Smooth muscle cell (in vitro differentiated cells): ENCODE results near the gene TXNDC11. TPM values are rescaled to one million over a fixed set of nuclear protein-coding genes. Genes with fewer than 3 reads are reported as not detected.

Source experiments
- DNase-seq: peaks from one replicate; lab custom pipeline; 2025; ENCODE audit not compliant: unreplicated experiment; lab: John Stamatoyannopoulos, UW
- H2AFZ ChIP-seq: fragments of 200-600 bp; sonication (generic); 2 replicates; pipeline ENCODE4 v1.6.0; 2016; ENCODE audit warnings: antibody characterized with exemption, low read depth, mild to moderate bottlenecking
- H3F3A ChIP-seq: fragments of 200-600 bp; sonication (generic); 2 replicates; pipeline ENCODE4 v1.6.0; 2017; ENCODE audit warnings: antibody characterized with exemption, low read depth
- H3K27ac ChIP-seq: fragments of 200-600 bp; sonication (generic); 2 replicates; pipeline ENCODE4 v1.5.1; 2016; ENCODE audit warnings: low read depth, mild to moderate bottlenecking
- H3K27me3 ChIP-seq: fragments of 200-600 bp; sonication (generic); 2 replicates; pipeline ENCODE4 v1.6.1; 2016; ENCODE audit warnings: low read depth, mild to moderate bottlenecking
- H3K36me3 ChIP-seq: fragments of 200-600 bp; sonication (generic); 2 replicates; pipeline ENCODE4 v1.5.1; 2016; ENCODE audit warnings: low read depth
- H3K4me1 ChIP-seq: fragments of 200-600 bp; sonication (generic); 2 replicates; pipeline ENCODE4 v1.5.1; 2016; ENCODE audit warnings: low read depth
- H3K4me2 ChIP-seq: fragments of 200-600 bp; sonication (generic); 2 replicates; pipeline ENCODE4 v1.6.0; 2016; ENCODE audit warnings: mild to moderate bottlenecking
- H3K4me3 ChIP-seq: fragments of 200-600 bp; sonication (generic); 2 replicates; pipeline ENCODE4 v1.5.1; 2016; ENCODE audit warnings: mild to moderate bottlenecking
- H3K79me2 ChIP-seq: fragments of 200-600 bp; sonication (generic); 2 replicates; pipeline ENCODE4 v1.6.0; 2016; ENCODE audit warnings: low read depth, mild to moderate bottlenecking
- H3K9ac ChIP-seq: fragments of 200-600 bp; sonication (generic); 2 replicates; pipeline ENCODE4 v1.6.0; 2016; ENCODE audit warnings: low read depth
- H3K9me3 ChIP-seq: fragments of 200-600 bp; sonication (generic); replicated peaks from 2 replicates; pipeline ENCODE4 v1.5.1; 2016; ENCODE audit warnings: low read depth
- H4K20me1 ChIP-seq: fragments of 200-600 bp; sonication (generic); 2 replicates; pipeline ENCODE4 v1.6.0; 2016; ENCODE audit warnings: low read depth
- CTCF ChIP-seq: fragments of 200-600 bp; sonication (generic); IDR thresholded peaks from 2 replicates; pipeline ENCODE4 v1.5.1; 2017; ENCODE audit warnings: borderline replicate concordance, mild to moderate bottlenecking, antibody characterized with exemption; ENCODE audit not compliant: insufficient read depth, poor library complexity, severe bottlenecking
- WGBS: methylation state at CpG from one replicate; pipeline ENCODE4 v1.1.7; 2016; ENCODE audit warnings: low lambda C conversion rate; 5-methylcytosine and 5-hydroxymethylcytosine counted together
- polyA plus RNA-seq: library from polyadenylated mRNA; unstranded; fragments of >200 nt; fragmentation: Nextera tagmentation; extraction: Ambion mirVana; gene quantifications from 2 replicates; pipeline ENCODE4 v1.2.1, GENCODE V29; 2016
- total RNA-seq: library from RNA; depleted of rRNA; stranded (reverse); fragments of >200 nt; gene quantifications from 2 replicates; pipeline ENCODE4 v1.2.3, GENCODE V29; 2014

The TXNDC11 gene
- total and polyA plus RNA-seq, 2 experiments from 2014 or later = 27.3 to 30.8 TPM

GRCh38 chr16:11698271-11698689 lies 44.4 kb downstream of the TXNDC11 start:
- Histone ChIP-seq H2AFZ (no peak overlapping the region), H3K4me1 (no peaks in the 10 kb centered on the region), H3K27ac (no peak overlapping the region), H3K9me3 (no peaks in the 10 kb centered on the region), H4K20me1 (peaks cover 80% of the 10 kb centered on the region), H3K79me2 (peaks cover 5% of the 10 kb centered on the region), H3F3A (no peaks in the 10 kb centered on the region), H3K4me2 (no peak overlapping the region), H3K4me3 (no peak overlapping the region), H3K36me3 (no peaks in the 10 kb centered on the region), H3K9ac (no peak overlapping the region), H3K27me3 (no peaks in the 10 kb centered on the region)
- WGBS = 89% methylated on average over 7 of the region's 7 CpGs
- TF ChIP-seq CTCF = no peak
- DNase-seq = no peak

DNA sequence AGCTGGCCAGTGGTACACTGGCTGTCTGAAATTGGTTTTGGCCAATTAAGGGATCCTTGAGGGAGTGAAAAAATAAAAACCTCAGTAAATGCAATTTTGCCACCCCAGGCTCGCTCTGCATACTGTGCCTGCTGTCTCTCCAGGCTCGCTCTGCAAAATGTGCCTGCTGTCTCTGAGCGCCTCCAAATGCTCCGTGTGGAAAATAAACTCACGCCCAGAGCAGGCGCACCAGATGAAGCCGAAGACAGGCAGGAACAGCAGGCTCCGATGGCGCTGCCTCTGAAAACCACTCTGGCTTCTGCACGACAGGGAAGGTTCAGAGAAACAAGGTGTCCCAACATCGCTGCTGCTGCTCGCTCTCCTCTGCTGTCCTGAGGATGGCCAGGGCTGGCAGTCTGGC lies 45.3 kb downstream of the TXNDC11 start:
- Histone ChIP-seq H3K79me2 (no peaks in the 10 kb centered on the region), H3K9me3 (no peaks in the 10 kb centered on the region), H3K9ac (no peak overlapping the region), H3K36me3 (peaks cover under 1% of the 10 kb centered on the region), H3K4me3 (no peak overlapping the region), H3F3A (no peaks in the 10 kb centered on the region), H3K4me2 (no peak overlapping the region), H4K20me1 (peaks cover 79% of the 10 kb centered on the region), H3K27ac (no peak overlapping the region), H3K27me3 (no peaks in the 10 kb centered on the region), H2AFZ (no peak overlapping the region), H3K4me1 (no peaks in the 10 kb centered on the region)
- no peak for DNase-seq
- TF ChIP-seq CTCF = no peak
- WGBS = 95% methylated on average over 12 of the region's 12 CpGs

- Histone ChIP-seq H3K36me3 (peaks cover 5% of the 10 kb centered on the region), H3K4me2 (no peak overlapping the region), H3K27ac (no peak overlapping the region), H3K27me3 (no peaks in the 10 kb centered on the region), H3K9me3 (no peaks in the 10 kb centered on the region), H3F3A (no peaks in the 10 kb centered on the region), H3K4me1 (no peaks in the 10 kb centered on the region), H3K4me3 (no peak overlapping the region), H3K9ac (no peak overlapping the region), H2AFZ (no peak overlapping the region), H4K20me1 (peaks cover 80% of the 10 kb centered on the region), H3K79me2 (no peaks in the 10 kb centered on the region)
- 99% methylated on average over 12 of the region's 12 CpGs for WGBS
- no peak for DNase-seq
- no peak for TF ChIP-seq CTCF
Observed at GRCh38 chr16:11696266-11697012, 46.2 kb downstream of the TXNDC11 start.

- Histone ChIP-seq H3K79me2 (peaks cover 3% of the 10 kb centered on the region), H2AFZ (no peak overlapping the region), H3K4me3 (no peak overlapping the region), H3K36me3 (peaks cover 14% of the 10 kb centered on the region), H4K20me1 (peaks cover 77% of the 10 kb centered on the region), H3K27ac (no peak overlapping the region), H3K27me3 (no peaks in the 10 kb centered on the region), H3F3A (no peaks in the 10 kb centered on the region), H3K9ac (no peak overlapping the region), H3K9me3 (no peaks in the 10 kb centered on the region), H3K4me2 (no peak overlapping the region), H3K4me1 (peaks cover 10% of the 10 kb centered on the region)
- 97% methylated on average over 6 of the region's 6 CpGs for WGBS
- no peak for TF ChIP-seq CTCF
- DNase-seq = no peak
Observed at GRCh38 chr16:11692651-11693050, 50.0 kb downstream of the TXNDC11 start.
